ENCODE results near the gene UNKL.

Gene UNKL

DNA sequence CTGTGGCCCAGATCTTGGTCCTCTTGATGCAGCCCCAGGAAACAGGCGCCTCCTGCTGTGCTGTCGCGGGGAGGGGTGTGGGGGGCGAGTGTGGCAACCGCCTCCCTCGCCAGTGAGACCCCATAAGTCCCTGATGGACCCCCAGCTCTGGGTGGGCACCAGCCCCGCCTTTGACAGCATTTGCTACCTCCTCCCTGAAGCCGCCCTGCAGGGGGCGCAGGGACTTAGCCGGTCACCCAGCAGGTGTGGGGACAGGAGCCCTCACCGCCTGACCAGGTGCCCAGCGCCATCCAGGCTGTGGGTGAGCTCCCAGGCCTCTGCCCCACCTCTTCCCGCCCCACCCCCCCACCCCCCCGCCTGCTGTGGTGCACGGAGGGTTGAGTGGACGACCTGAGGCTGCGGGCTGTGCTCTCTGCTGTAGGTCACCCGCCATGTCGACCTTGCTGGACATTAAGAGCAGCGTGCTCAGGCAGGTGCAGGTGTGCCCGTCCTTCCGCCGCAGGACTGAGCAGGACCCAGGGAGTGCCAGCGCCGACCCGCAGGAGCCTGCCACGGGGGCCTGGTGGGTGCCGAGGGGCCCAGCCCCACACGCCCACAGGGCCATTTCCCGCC, 76.3 kb downstream of the UNKL start:
- peak; percentile 74 for DNase-seq (ENCODE audit: low spot score)
- TF ChIP-seq, protein P1, sequence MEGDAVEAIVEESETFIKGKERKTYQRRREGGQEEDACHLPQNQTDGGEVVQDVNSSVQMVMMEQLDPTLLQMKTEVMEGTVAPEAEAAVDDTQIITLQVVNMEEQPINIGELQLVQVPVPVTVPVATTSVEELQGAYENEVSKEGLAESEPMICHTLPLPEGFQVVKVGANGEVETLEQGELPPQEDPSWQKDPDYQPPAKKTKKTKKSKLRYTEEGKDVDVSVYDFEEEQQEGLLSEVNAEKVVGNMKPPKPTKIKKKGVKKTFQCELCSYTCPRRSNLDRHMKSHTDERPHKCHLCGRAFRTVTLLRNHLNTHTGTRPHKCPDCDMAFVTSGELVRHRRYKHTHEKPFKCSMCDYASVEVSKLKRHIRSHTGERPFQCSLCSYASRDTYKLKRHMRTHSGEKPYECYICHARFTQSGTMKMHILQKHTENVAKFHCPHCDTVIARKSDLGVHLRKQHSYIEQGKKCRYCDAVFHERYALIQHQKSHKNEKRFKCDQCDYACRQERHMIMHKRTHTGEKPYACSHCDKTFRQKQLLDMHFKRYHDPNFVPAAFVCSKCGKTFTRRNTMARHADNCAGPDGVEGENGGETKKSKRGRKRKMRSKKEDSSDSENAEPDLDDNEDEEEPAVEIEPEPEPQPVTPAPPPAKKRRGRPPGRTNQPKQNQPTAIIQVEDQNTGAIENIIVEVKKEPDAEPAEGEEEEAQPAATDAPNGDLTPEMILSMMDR (IDR thresholded peaks at IDR 0.05; ENCODE audit: extremely low read depth, missing control alignments) = peak; percentile 74

DNA sequence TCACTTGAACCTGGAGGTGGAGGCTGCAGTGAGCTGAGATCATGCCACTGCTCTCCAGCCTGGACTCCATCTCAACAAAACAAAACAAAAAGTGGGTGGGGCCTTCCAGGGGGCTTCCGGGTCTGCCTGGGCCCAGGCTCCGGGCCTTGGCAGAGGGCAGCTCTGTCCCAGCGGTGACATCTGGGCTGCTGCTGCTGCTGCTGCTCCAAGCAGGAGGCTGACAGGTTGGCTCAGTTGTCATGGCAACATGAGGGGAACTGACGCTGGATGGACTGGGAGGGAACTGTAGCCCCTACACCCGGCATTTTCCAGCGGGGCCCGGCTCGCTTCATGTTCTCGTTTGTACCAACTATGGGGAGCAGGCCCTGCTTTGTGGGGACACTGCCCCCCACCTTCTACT, 77.0 kb downstream of the UNKL start:
- TF ChIP-seq, protein P1 (IDR thresholded peaks at IDR 0.05; ENCODE audit: extremely low read depth, missing control alignments) = no peak
- DNase-seq (ENCODE audit: low spot score) = no peak

DNA sequence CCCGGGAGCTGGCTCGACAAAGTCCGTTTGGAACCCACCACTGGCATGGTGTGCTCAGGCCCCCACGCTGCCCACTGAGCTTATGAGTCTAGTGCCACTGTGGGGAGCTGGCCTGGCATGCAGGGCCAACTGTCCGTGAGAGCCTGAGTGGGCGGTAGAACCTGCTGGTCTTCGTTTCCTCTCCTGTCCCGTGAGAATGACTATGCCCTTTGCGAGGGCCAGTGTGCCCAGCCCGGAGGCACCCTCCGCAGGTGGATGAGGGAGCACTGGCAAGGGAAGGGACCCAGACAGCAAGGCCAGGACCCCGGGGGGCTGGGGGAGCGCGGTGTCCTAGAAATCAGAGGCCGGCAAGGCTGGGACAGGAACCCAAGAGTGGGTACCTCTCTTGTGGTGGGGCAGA, 77.9 kb downstream of the UNKL start:
- no peak for DNase-seq (ENCODE audit: low spot score)
- TF ChIP-seq, protein P1 (IDR thresholded peaks at IDR 0.05; ENCODE audit: extremely low read depth, missing control alignments) = no peak

DNA sequence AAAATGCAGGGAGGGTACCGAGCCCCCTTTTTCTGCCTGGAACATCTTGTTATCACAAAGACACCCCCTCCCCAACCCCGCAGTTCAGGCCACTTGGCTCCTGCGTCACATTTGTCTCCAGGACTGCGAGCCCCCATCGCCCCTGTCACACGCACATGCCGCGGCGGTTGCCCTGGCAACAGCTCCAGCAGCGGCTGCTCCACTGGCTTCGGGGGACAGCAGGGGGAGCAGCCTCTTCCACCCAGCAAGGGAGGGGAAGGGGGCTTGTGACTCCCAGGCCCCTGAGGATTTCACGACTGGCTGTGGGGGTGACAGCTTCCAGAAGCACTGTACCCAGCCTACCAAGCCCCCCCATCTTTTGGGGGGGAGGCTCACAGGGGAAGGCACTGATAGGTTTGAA, 78.5 kb downstream of the UNKL start:
- TF ChIP-seq, protein P1 (IDR thresholded peaks at IDR 0.05; ENCODE audit: extremely low read depth, missing control alignments) = no peak
- no peak for DNase-seq (ENCODE audit: low spot score)

DNA sequence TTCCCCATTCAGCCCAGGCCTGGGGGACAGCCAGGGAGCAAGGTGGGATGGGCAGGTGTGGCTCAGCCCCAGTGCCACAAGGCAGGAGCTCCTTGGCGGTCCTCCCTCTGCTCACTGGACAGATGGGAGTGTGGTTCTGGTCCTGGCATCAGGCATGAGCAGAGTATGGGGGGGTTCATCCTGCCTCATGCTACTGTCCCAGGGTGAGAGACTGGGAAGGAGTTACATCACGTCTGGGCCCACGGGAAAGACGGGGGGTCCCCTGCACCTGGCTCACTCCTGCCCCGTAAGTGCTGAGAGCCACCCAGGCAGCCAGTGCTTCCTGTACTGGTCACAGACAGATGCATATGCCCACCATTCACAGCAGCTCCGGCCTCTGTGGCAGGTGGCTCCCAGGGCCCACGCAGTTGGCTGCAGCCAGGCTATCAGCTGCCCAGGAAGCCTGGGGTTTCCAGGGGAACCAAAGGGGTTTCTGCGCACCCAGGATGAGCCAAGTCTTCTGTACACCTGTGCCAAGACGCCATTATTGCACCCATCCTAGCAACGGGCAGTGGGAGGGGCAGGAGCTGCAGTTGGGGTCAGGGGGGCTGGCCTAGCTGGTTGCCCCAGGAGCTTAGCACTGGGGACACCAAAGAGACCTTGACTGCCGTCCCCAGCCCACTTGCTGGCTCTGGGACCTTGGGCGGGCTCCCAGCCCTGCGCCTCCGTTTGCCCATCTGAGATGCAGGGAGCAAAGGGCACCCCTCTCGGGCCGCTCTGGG, 79.1 kb downstream of the UNKL start:
- TF ChIP-seq, protein P1 (IDR thresholded peaks at IDR 0.05; ENCODE audit: extremely low read depth, missing control alignments) = no peak
- DNase-seq (ENCODE audit: low spot score) = no peak

DNA sequence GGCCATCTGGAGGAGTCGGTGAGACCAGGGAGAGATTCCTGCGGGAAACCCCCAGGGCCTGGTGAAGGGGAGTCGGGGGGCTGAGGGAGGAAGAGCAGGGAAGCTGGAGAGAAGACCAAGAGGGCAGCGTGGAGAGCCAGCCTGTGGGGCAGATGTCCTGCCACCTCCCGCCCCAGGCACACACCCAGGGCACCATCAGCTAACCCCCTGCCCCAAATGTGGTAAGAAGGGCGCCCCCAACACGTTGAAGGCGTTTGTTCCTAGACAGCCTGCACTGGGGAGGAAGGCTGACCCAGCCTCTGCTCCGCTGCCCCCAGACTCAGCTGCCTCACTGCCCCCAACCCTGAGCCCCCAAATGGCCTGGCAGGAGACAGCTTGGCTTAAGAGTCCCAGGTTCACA, 79.8 kb downstream of the UNKL start:
- DNase-seq (ENCODE audit: low spot score) = no peak
- TF ChIP-seq, protein P1 (IDR thresholded peaks at IDR 0.05; ENCODE audit: extremely low read depth, missing control alignments) = no peak

DNA sequence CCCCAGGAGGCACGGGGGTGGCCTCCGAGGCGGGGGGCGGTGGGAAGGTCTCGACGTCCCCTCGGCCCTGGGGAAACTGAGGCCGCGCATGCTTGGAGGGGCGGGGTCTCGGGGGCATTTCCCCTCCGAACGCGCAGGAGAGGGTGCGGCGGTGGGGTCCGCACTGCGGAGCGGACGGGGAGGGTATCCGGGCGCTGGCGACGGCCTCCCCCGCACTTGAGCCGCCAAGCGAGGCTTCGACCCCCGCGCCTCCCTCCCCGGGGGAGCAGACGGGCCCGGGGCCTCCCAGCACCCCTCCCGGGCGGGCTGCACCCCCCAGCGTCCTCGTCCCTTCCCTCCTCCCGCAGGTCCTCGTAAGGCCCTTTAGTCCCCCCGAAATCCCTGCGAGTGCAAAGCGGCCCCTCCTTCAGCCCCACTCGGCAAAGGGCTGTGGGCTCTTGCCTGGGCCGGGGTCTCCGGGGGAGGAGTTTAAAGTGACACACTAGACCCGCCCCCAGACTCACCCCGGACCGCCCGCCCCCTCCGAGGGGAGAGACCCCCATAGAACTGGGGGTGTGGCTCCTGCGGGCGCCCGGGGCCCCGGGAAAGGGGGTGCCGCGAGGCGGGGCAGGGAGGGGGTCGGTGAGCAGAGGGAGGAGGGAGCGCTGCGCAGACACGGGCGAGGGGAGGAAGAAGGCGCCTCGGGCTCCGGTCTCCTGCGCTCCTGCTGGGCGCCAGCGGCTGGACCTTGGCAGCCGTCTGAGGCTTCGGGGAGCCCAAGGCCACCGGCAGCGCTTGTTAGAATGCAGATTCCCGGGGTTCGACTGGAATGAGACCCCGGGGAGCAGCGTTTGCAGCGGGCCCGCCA, 80.4 kb downstream of the UNKL start:
- TF ChIP-seq, protein P1 (IDR thresholded peaks at IDR 0.05; ENCODE audit: extremely low read depth, missing control alignments) = no peak
- no peak for DNase-seq (ENCODE audit: low spot score)
